Endothelial cell of umbilical vein (primary cell): ENCODE measurements around the gene NIN. TPM values are rescaled to one million over a fixed set of nuclear protein-coding genes. Genes with fewer than 3 reads are reported as not detected.

Experiments used
- BruUV-seq: library from RNA; stranded (reverse); fragments of 400-500 nt; replicated peaks from 2 replicates; lab custom pipeline; 2021; lab: Mats Ljungman, UMichigan
- CTCF ChIA-PET: fragments of 300-600, 350-600 bp; sonication (Branson Sonifier 250); formaldehyde crosslinking; loops from one replicate; lab custom pipeline; 2021; ENCODE audit warnings: antibody characterized with exemption, inconsistent platforms; lab: Charles Lee
- POLR2A ChIA-PET: fragments of 300-600, 350-600 bp; sonication (Branson Sonifier 250); formaldehyde crosslinking; loops from one replicate; lab custom pipeline; 2021; ENCODE audit warnings: antibody characterized with exemption, inconsistent platforms; lab: Charles Lee
- DNase-seq: peaks from one replicate; pipeline ENCODE4 v3.0.0-alpha.2; 2011; ENCODE audit warnings: low read depth, low spot score
- FAIRE-seq: peaks from 2 replicates; lab custom pipeline; 2011; peaks lifted over from hg19 to GRCh38; lab: Jason Lieb, UNC
- H2AFZ ChIP-seq: 2 replicates; pipeline ENCODE4 v1.6.0; 2012; ENCODE audit warnings: low read depth, low read length, control low read depth, inconsistent platforms
- H3K27ac ChIP-seq: 2 replicates; pipeline ENCODE4 v1.5.1; 2011; ENCODE audit warnings: low read depth, mild to moderate bottlenecking, control low read depth, low read length, moderate library complexity; ENCODE audit not compliant: insufficient read depth
- H3K27me3 ChIP-seq, 2 experiments: 2 replicates each; pipeline versions ENCODE4 v1.6.0 to v1.6.1; 2011; ENCODE audit warnings: low read length in 2 of 2, mixed read lengths in 1 of 2; ENCODE audit not compliant: control insufficient read depth in 2 of 2, insufficient read depth in 2 of 2
- H3K36me3 ChIP-seq, 2 experiments: 2 replicates in 1 of 2; 3 replicates in 1 of 2; pipeline ENCODE4 v1.5.1; 2011; ENCODE audit warnings: low read length in 2 of 2, mild to moderate bottlenecking in 1 of 2, moderate library complexity in 1 of 2; ENCODE audit not compliant: control insufficient read depth in 2 of 2, insufficient read depth in 2 of 2; ENCODE audit errors: extremely low read depth in 1 of 2
- H3K4me1 ChIP-seq: 3 replicates; pipeline ENCODE4 v1.5.1; 2011; ENCODE audit warnings: mild to moderate bottlenecking, low read length; ENCODE audit not compliant: control insufficient read depth, insufficient read depth; ENCODE audit errors: extremely low read depth
- H3K4me2 ChIP-seq: 2 replicates; pipeline ENCODE4 v1.6.1; 2011; ENCODE audit warnings: low read length, control low read depth, mixed read lengths; ENCODE audit not compliant: insufficient read depth
- H3K4me3 ChIP-seq, 3 experiments: fragments of 200-600 bp in 1 of 3; sonication (generic), shearing (Covaris generic) in 1 of 3; replicated peaks in 1 of 3; 2 replicates each; pipeline ENCODE4 v1.5.1; 2011 to 2016; ENCODE audit warnings: control low read depth in 3 of 3, low read length in 3 of 3, mild to moderate bottlenecking in 2 of 3, inconsistent platforms in 1 of 3, low read depth in 1 of 3, moderate library complexity in 1 of 3; ENCODE audit not compliant: insufficient read depth in 1 of 3
- H3K79me2 ChIP-seq: 2 replicates; pipeline ENCODE4 v1.6.0; 2012; ENCODE audit warnings: low read length, inconsistent platforms; ENCODE audit not compliant: control insufficient read depth, insufficient read depth
- H3K9ac ChIP-seq: replicated peaks from 2 replicates; pipeline ENCODE3; 2011; ENCODE audit warnings: low read length, control low read depth; ENCODE audit not compliant: insufficient read depth; ENCODE audit errors: extremely low read depth
- H3K9me1 ChIP-seq: replicated peaks from 3 replicates; pipeline ENCODE4 v1.6.0; 2011; ENCODE audit warnings: mild to moderate bottlenecking, low read length; ENCODE audit not compliant: control insufficient read depth, insufficient read depth; ENCODE audit errors: extremely low read depth
- H3K9me3 ChIP-seq: replicated peaks from 2 replicates; pipeline ENCODE4 v1.5.1; 2012; ENCODE audit warnings: low read length, inconsistent platforms; ENCODE audit not compliant: control insufficient read depth, insufficient read depth
- H4K20me1 ChIP-seq: replicated peaks from 2 replicates; pipeline ENCODE3; 2011; ENCODE audit warnings: mild to moderate bottlenecking, low read length; ENCODE audit not compliant: control insufficient read depth, insufficient read depth; ENCODE audit errors: extremely low read depth
- CTCF ChIP-seq, 2 donors: IDR thresholded peaks; 1 replicate in 1 of 2; 2 replicates in 1 of 2; pipeline ENCODE4 v1.5.1; 2011; ENCODE audit warnings: low read length in 2 of 2, mild to moderate bottlenecking in 2 of 2, moderate library complexity in 2 of 2, control low read depth in 1 of 2, inconsistent platforms in 1 of 2, low read depth in 1 of 2; ENCODE audit not compliant: insufficient read depth in 1 of 2; ENCODE audit errors: extremely low read depth in 1 of 2
- EZH2 ChIP-seq: IDR thresholded peaks from 2 replicates; pipeline ENCODE4 v1.6.1; 2012; ENCODE audit warnings: borderline replicate concordance, low read depth, mild to moderate bottlenecking, moderate library complexity, low read length, inconsistent platforms; ENCODE audit not compliant: severe bottlenecking
- FOS ChIP-seq: IDR thresholded peaks from 2 replicates; pipeline ENCODE4 v1.6.1; 2011; ENCODE audit warnings: mild to moderate bottlenecking, low read length, moderate library complexity, borderline replicate concordance; ENCODE audit not compliant: insufficient read depth
- GATA2 ChIP-seq: IDR thresholded peaks from 2 replicates; pipeline ENCODE4 v1.7.0; 2011; ENCODE audit warnings: low read depth, mild to moderate bottlenecking, moderate library complexity, mixed read lengths, low read length; ENCODE audit not compliant: insufficient read length, insufficient read depth
- JUN ChIP-seq: IDR thresholded peaks from 2 replicates; pipeline ENCODE4 v1.6.1; 2011; ENCODE audit warnings: borderline replicate concordance, low read depth; ENCODE audit not compliant: insufficient read length, insufficient read depth
- MAX ChIP-seq: IDR thresholded peaks from 2 replicates; pipeline ENCODE4 v1.6.1; 2011; ENCODE audit not compliant: insufficient read depth, insufficient read length
- MYC ChIP-seq: IDR thresholded peaks from one replicate; pipeline ENCODE4 v1.6.1; 2011; ENCODE audit warnings: mild to moderate bottlenecking, low read depth, low read length
- POLR2A ChIP-seq: IDR thresholded peaks from 2 replicates; pipeline ENCODE4 v1.6.1; 2012; ENCODE audit warnings: low read depth, mild to moderate bottlenecking, control low read depth, low read length
- POLR2AphosphoS5 ChIP-seq: IDR thresholded peaks from 2 replicates; pipeline ENCODE4 v1.6.1; 2012; ENCODE audit warnings: low read depth, mild to moderate bottlenecking, control low read depth, low read length, moderate library complexity; ENCODE audit not compliant: insufficient read depth
- dilution Hi-C: fragments of 300-500 bp; cut with MboI; formaldehyde crosslinking; loops from one replicate; pipeline ENCODE4 v1.15.0; 2019; ENCODE audit warnings: low sequenced_read_pairs; ENCODE audit not compliant: extremely low pct_ligation_motif_present
- intact Hi-C: fragments of 100-400 bp; cut with micrococcal nuclease; formaldehyde crosslinking; loops from one replicate; pipeline ENCODE4 v1.10.0; 2022
- polyA plus RNA-seq, 4 experiments: library from polyadenylated mRNA; depleted of rRNA in 3 of 4; stranded (reverse) in 3 of 4; unstranded in 1 of 4; fragments of >200 nt; gene quantifications; 2 replicates each; pipeline versions ENCODE4 v1.2.1 to v1.2.3, GENCODE V29; 2011 to 2012; ENCODE audit warnings: missing spikeins in 1 of 4
- total RNA-seq: library from RNA; stranded (reverse); gene quantifications from 2 replicates; pipeline ENCODE4 v1.2.3, GENCODE V29; 2021

NIN gene
- total and polyA plus RNA-seq, 2 donors (not counting 3 experiments of a cell fraction or from before 2014, with no cell fraction given): 7.1 to 76.3 TPM

GRCh38 chr14:50864237-50864636, 33.3 kb upstream of the NIN start:
- H3K27ac ChIP-seq: no peak overlapping the region
- DNase-seq (no peak), FAIRE-seq (no peak)
- dilution Hi-C loops: no loop called here
- ChIA-PET CTCF (interaction anchor here (1.6 kb wide), 1 partner anchor 87 kb away, joined by 4 read pairs; no protein-coding TSS in a partner anchor), POLR2A (no interaction called here)
- H3K79me2 ChIP-seq: no peaks in the 10 kb centered on the region
- H3K9ac ChIP-seq: no peak overlapping the region
- H3K27me3 ChIP-seq: peaks cover 2 to 6% of the 10 kb centered on the region in 2 experiments
- no peak overlapping the region for H2AFZ ChIP-seq
- H3K9me1 ChIP-seq: no peaks in the 10 kb centered on the region
- H3K4me1 ChIP-seq: peaks cover 15% of the 10 kb centered on the region
- H3K4me2 ChIP-seq: no peak overlapping the region
- no peaks in the 10 kb centered on the region for H4K20me1 ChIP-seq
- no peaks in the 10 kb centered on the region for H3K9me3 ChIP-seq
- H3K4me3 ChIP-seq: no peak overlapping the region
- no peaks in the 10 kb centered on the region for H3K36me3 ChIP-seq
- intact Hi-C loops: no loop called here
- TF ChIP-seq POLR2A: no peak
- TF ChIP-seq FOS: no peak
- TF ChIP-seq CTCF (IDR thresholded peaks at IDR 0.05; ENCODE audit: extremely low read depth in 1 of 2, insufficient read depth in 1 of 2, low read depth in 1 of 2, low read length in 2 of 2): no peak
- TF ChIP-seq MYC: no peak
- TF ChIP-seq MAX: no peak
- no peak for TF ChIP-seq GATA2
- no peak for TF ChIP-seq EZH2
- TF ChIP-seq JUN: no peak
- no peak for TF ChIP-seq POLR2AphosphoS5
- no TSS peak for BruUV-seq
